Vagina (tissue), 2 donors: ENCODE measurements around the gene MRPS12.

ENCODE experiments used
- POLR2AphosphoS5 ChIP-seq, 2 donors: sonication (generic); formaldehyde crosslinking; IDR thresholded peaks; one replicate each; pipeline ENCODE4 v1.9.0; 2017; ENCODE audit warnings: antibody characterized with exemption in 2 of 2, mild to moderate bottlenecking in 2 of 2, low read depth in 1 of 2; ENCODE audit not compliant: insufficient read depth in 1 of 2
- TF ChIP-seq, protein P1 (sequence below), 3 experiments: fragments of 450-650 bp in 2 of 3; fragments of 200-600 bp in 1 of 3; sonication (generic) in 1 of 3; IDR thresholded peaks; one replicate each; pipeline ENCODE4 v1.5.1; 2017 to 2019; ENCODE audit warnings: antibody characterized with exemption in 3 of 3, mild to moderate bottlenecking in 2 of 3, moderate library complexity in 2 of 3

DNA sequence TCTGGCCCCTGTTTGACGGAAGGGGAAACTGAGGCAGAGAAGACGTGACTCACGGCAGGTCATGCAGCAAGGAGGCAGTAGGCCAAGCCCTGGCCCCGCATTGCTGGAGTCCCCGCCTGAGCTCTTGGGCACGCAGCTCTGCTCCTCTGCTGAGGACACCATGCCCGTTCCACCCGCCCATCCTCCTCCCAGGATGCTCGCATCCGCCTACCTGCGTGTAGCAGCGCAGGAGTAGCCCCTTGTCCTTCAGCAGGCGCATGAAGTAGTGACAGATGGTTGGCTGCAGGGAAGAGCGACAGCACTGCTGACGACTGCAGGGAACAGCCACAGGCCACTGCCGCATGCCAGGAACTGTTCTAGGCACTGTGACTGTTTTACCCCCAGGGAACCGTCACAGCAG lies 41.9 kb upstream of the MRPS12 start:
- TF ChIP-seq, protein P1, sequence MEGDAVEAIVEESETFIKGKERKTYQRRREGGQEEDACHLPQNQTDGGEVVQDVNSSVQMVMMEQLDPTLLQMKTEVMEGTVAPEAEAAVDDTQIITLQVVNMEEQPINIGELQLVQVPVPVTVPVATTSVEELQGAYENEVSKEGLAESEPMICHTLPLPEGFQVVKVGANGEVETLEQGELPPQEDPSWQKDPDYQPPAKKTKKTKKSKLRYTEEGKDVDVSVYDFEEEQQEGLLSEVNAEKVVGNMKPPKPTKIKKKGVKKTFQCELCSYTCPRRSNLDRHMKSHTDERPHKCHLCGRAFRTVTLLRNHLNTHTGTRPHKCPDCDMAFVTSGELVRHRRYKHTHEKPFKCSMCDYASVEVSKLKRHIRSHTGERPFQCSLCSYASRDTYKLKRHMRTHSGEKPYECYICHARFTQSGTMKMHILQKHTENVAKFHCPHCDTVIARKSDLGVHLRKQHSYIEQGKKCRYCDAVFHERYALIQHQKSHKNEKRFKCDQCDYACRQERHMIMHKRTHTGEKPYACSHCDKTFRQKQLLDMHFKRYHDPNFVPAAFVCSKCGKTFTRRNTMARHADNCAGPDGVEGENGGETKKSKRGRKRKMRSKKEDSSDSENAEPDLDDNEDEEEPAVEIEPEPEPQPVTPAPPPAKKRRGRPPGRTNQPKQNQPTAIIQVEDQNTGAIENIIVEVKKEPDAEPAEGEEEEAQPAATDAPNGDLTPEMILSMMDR (IDR thresholded peaks at IDR 0.05): no peak
- no peak for TF ChIP-seq POLR2AphosphoS5 (IDR thresholded peaks at IDR 0.05; ENCODE audit: insufficient read depth in 1 of 2, low read depth in 1 of 2)
